Measurements from ENCODE around the gene NINJ1.
A peak's percentile ranks its signal among the peaks of the same experiment; 100 is the strongest.

The NINJ1 gene

GRCh38 chr9:93098236-93098946, 35.7 kb downstream of the NINJ1 start:
- DNase-seq, result no peak

GRCh38 chr9:93097511-93098201, 36.4 kb downstream of the NINJ1 start:
- DNase-seq, result no peak

GRCh38 chr9:93096811-93097382, 37.2 kb downstream of the NINJ1 start:
- DNase-seq, result no peak

- DNase-seq, result no peak
Measured at GRCh38 chr9:93096131-93096802, 37.8 kb downstream of the NINJ1 start, which contains the start of gene CARD19. Gene CARD19, plus strand, starts transcription at chr9:93096217. Its CDS starts 129 bp downstream, at chr9:93096346.

- peak; percentile 95 for DNase-seq
Measured at GRCh38 chr9:93095205-93096130, 38.6 kb downstream of the NINJ1 start.

GRCh38 chr9:93094658-93095204, 39.3 kb downstream of the NINJ1 start:
- DNase-seq, result no peak

- no peak for DNase-seq
Measured at GRCh38 chr9:93093877-93094657, 40.0 kb downstream of the NINJ1 start.

GRCh38 chr9:93093127-93093876, 40.7 kb downstream of the NINJ1 start:
- DNase-seq, result no peak

- DNase-seq, result no peak
Measured at GRCh38 chr9:93092251-93092991, 41.6 kb downstream of the NINJ1 start.

- no peak for DNase-seq
Measured at GRCh38 chr9:93091453-93092081, 42.5 kb downstream of the NINJ1 start.

- no peak for DNase-seq
Measured at GRCh38 chr9:93091056-93091452, 43.0 kb downstream of the NINJ1 start.

GRCh38 chr9:93090091-93090655, 43.9 kb downstream of the NINJ1 start:
- DNase-seq, result no peak

GRCh38 chr9:93089481-93089991, 44.5 kb downstream of the NINJ1 start:
- DNase-seq, result no peak

- DNase-seq, result no peak
Measured at GRCh38 chr9:93089024-93089423, 45.0 kb downstream of the NINJ1 start.

- no peak for DNase-seq
Measured at GRCh38 chr9:93088656-93089015, 45.4 kb downstream of the NINJ1 start.

GRCh38 chr9:93087971-93088655, 45.9 kb downstream of the NINJ1 start:
- no peak for DNase-seq

- DNase-seq, result no peak
Measured at GRCh38 chr9:93086447-93087224, 47.4 kb downstream of the NINJ1 start.
